ENCODE data around the gene GAD2.

GRCh38 chr10:26323219-26323618, 106.6 kb downstream of the GAD2 start:
- TF ChIP-seq, protein P1, sequence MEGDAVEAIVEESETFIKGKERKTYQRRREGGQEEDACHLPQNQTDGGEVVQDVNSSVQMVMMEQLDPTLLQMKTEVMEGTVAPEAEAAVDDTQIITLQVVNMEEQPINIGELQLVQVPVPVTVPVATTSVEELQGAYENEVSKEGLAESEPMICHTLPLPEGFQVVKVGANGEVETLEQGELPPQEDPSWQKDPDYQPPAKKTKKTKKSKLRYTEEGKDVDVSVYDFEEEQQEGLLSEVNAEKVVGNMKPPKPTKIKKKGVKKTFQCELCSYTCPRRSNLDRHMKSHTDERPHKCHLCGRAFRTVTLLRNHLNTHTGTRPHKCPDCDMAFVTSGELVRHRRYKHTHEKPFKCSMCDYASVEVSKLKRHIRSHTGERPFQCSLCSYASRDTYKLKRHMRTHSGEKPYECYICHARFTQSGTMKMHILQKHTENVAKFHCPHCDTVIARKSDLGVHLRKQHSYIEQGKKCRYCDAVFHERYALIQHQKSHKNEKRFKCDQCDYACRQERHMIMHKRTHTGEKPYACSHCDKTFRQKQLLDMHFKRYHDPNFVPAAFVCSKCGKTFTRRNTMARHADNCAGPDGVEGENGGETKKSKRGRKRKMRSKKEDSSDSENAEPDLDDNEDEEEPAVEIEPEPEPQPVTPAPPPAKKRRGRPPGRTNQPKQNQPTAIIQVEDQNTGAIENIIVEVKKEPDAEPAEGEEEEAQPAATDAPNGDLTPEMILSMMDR (IDR thresholded peaks at IDR 0.05) = no peak
- no peak for TF ChIP-seq POLR2A (IDR thresholded peaks at IDR 0.05)

Measured in tibial nerve (tissue), 3 donors.